Right forelimb (tissue), 1 donor: ENCODE results near the gene PTGDS.

Experiments used
- DNase-seq: peaks from one replicate; pipeline ENCODE4 v3.0.0-alpha.2; 2018

PTGDS gene

DNA sequence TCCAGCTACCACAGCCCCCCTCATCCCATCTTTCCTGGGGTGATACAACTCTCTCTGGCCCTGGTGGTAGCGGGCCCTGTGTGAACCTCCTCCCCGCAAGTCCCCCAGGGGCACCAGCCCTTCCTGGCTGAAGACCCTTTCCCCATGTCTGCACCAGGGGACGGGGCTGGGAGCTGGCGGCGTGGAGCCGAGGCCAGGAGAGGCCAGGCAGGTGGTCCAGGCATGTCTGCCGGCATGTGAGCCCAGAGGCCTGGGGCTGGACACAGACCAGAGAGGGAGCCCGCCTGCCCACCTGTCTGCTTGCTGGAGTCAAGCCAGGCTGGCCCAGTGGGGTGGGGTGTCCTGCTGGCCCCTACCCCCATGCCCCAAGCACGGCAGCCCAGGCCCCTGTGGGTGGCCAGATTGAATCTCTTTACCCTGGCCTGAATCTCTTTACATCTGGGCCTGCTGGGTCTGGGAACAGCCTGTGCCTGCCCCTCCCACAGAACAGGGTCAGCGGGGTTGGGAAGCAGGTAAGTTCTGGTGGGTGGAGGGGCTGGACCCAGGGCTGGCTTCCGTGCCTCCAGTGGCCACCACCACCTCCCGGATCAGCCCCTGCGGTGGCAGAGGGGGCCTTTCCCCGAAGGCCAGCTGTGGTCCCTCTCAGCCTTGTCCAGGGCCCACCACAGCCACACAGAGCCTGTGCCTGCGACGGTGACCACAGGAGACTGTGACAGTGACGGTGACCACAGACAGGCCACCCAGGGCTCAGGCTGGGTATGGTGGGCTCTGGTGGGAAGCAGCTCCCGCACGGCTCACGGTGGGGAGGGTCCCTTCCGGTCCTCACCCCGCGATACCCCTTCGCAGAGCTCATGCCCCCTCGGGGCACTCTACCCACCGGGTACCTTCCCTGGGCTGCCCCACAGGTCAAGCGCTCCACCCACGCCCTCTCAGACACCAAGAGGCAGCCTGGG, 18.1 kb upstream of the PTGDS start:
- no peak for DNase-seq

DNA sequence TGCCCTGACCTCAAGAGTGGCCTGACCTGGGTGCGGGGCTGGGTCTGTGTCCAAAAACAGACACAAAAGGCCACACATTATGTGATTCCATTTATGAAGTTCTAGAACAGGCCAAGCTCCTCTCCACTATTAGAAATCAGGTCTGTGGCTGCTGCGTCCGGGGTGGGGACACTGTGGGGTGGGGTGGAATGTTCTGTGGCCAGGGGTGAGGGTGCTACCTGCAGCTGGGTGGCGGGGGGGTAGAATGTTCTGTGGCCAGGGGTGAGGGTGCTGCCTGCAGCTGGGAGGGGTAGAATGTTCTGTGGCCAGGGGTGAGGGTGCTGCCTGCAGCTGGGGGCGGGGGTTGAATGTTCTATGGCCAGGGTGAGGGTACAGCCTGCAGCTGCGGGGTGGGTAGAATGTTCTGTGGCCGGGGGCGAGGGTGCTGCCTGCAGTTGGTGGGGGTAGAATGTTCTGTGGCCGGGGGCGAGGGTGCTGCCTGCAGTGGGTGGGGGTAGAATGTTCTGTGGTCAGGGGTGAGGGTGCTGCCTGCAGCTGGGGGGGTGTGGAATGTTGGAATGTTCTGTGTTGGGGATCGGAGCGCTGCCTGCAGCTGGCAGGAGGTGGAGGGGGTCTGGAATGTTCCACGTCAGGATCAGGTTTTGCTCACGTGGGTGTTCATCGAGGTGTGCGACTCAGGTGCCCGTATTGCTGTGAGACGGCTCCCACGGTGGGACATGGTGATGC, 16.9 kb upstream of the PTGDS start:
- no peak for DNase-seq

DNA sequence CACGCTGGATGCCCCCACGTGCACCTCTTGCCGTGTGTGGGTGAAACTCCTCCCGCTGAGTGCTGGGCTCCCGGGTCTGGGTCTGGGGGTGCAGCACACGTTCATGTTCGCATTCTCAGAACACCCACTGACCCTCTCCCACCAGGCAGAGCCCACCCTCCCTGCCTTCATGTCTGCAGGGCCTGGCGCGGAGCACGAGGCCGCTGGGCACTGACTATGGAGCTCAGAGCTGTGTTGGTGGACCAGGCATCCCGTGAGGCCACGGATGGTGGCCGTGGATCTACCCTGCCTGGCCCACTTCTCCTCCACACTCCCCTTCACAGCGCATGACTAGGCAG, 16.4 kb upstream of the PTGDS start:
- no peak for DNase-seq

DNA sequence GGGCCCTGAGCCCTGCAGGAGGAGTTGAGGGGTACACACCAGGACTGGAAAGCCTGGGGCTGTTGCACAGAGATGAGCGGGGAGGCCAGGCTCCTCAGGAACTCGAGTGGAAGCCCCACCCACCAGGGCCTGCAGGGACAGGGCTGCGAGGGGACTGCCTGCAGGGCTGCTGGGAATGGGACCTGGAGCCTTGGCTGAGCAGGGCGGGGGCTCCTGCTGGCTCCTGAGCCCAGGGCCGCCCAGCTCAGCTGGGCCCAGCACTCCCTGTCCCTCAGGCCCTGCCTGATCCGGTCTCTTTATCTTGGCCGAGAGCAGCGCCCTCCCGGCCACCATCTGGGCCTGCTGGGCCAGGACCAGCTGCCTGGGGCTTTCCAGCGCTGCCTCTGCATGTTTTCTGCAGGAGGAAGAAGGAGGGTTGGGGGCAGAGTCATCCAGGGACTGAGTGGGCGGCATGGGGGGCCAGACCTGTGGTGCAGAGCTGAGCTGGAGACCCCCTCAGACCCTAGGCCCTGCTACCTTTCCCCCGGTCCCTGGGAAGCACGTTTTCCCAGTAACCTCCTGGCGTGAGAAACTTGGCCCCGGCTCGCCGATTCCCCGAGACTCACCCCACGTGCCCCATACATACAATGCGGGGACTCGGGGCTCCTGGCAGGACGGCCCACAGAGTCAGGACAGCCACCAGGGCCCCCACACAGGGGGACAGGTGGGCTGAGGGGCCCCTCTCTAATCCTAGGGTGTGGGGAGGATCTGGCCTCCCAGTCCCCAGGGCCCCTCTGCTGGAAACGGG, 15.8 kb upstream of the PTGDS start:
- DNase-seq = no peak

DNA sequence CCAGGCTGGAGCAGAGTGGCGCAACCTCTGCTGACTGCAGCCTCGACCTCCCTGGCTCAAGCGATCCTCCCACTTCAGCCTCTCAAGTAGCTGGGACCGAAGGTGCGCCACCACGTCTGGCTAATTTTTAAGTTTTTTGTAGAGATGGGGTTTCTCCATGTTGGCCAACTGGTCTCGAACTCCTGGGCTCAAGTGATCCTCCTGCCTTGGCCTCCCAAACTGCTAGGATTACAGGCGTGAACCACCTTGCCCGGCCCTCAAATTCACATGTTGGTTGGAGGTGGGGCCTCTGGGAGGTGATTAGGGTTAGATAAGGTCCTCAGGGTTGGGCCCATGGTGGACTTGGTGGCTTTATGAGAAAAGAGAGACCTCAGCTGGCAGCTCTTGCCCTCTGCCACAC, 15.1 kb upstream of the PTGDS start:
- no peak for DNase-seq

DNA sequence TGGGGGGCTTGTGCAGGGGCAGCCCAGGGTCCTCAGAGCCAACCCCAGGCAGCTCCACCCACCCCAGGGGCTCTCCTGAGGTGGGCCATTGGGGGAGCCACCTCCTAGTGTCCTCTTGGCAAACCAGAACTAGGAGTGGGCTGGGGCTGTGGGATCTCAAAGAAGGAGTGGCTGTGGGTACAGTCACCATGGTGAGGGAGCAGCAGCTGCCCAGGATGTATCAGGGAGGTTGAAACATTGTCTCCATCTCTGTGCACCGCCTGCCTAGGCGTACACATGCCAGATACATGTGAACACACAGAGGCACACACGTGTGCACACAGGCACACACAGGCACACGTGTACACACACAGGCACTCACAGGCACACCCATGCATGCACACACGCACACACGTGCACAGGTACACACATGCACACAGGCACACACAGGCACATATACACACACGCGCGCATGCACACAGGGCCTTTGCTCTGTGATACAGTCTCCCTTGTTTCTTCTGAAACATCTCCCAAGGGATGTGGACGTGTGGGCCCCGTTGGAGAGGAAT, 14.5 kb upstream of the PTGDS start:
- no peak for DNase-seq

DNA sequence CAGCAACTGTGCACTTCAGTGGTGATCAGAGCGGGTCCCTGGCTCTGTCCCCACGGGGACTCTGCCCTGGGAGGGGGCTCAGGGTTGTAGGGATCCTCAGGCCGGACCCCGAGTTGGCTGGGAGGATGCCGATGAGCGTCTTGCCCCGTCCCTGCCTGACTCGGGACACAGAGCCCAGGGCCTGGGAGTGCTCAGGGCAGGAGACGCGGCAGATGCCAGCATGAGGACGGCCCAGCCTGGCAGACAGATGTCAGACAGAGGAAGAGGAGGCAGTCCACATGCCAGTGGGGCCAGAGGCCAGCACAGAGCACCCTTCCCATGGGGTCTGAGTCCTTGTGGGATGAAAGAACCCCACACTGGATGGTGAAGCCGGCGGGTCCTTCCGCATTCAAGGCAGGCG, 14.0 kb upstream of the PTGDS start:
- DNase-seq = no peak

DNA sequence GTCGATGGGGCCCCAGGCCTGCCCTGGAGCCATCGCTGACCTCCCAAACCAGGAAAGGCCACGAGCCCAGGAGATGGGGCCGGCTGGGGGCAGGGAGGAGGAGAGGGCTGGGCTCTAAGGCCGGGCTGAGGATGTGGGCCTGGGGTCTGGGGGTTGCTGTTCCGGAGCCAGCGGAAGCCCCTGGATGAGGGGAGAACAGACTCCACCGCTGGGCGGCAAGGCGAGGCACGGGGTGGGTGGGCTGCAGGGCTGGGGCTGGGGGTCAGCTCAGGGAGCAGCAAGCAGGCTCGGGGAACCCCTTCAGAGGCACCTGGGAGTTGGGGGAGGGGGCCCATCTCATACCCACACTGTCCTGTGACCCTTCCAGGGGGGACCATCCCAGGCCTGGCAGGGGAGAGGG, 13.6 kb upstream of the PTGDS start:
- no peak for DNase-seq

DNA sequence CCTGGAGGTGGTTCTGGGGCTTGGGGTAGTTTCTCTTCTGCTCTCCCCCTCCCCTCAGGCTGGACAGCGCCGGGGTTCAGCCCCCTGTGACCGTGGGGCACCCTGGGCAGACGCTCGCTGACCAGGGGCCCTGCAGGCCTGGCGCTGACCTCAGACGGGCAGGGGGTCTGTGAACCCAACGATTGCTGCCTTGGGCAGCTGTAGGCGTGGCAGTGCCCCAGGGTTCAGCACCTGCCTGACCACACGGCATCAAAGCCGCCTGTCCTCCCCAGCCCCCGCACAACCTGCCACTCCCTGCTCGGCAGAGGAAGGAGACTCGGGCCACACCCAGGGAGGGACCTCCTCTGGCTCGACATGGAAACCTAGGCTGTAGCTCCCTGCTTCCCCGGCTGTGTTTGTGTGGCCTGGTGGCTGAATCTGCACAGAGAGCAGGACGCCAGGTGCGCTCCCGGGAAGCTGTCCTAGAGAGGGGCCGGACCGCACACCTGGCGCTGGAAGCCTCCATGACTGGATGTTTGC, 13.1 kb upstream of the PTGDS start:
- DNase-seq = no peak

DNA sequence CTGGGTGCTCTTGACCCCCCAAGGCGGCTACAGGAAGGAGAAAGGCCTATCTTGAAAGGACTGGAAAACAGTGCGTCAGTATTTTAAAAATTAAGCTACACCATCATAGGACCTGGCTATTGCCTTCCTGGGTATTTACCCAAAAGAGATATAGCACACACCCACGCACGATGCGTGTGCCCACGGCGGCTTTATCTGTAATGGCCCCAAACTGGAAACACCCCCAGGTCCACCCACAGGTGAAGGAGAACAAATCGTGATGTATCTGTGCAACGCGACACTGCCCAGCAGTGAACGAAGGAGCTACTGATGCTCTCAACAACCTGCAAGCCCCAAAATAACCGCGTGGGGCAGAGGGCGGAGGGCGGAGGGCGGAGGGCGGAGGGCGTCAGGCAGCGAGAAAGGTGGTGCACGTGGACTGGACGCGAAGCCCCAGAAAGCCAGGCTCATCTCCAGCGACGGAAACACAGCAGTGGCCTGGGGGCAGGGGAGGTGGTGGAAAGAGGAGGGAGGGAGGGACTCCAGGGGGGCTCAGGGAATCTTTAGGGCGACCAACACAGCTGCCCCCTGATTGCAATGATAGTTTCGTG, 12.4 kb upstream of the PTGDS start:
- no peak for DNase-seq

DNA sequence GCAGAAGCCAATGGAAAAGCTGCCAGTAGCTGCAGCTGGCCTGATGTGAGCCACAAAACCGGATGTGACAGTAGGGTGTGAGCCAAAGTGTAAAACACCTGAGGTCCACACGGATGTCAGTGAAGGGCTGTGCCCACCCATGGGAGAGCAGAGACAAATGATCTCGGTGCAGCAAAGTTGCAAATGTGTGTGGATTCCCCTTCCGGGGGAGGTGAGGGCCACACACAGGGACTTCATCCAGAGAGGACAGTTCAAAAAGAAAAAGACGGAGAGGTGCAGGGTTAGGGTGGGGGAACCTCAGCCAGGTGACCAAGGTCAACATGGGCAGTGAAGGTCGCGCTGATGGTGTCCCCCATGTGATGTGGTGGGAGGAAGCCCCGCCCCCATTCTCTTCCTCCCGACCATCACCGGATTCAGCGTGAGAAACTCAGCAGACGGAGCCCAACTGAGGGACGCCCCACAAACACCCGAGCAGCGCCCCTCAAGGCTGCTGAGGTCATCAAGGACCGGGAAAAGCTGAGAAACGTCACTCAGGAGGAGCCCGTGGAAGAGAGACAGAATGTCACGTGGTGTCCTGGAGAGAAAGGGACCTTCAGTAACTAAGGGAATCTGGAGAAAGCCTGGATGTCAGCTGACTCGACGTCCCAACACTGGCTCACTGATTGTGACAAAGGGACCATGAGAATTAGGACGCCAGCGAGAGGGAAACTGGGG, 11.4 kb upstream of the PTGDS start:
- no peak for DNase-seq

DNA sequence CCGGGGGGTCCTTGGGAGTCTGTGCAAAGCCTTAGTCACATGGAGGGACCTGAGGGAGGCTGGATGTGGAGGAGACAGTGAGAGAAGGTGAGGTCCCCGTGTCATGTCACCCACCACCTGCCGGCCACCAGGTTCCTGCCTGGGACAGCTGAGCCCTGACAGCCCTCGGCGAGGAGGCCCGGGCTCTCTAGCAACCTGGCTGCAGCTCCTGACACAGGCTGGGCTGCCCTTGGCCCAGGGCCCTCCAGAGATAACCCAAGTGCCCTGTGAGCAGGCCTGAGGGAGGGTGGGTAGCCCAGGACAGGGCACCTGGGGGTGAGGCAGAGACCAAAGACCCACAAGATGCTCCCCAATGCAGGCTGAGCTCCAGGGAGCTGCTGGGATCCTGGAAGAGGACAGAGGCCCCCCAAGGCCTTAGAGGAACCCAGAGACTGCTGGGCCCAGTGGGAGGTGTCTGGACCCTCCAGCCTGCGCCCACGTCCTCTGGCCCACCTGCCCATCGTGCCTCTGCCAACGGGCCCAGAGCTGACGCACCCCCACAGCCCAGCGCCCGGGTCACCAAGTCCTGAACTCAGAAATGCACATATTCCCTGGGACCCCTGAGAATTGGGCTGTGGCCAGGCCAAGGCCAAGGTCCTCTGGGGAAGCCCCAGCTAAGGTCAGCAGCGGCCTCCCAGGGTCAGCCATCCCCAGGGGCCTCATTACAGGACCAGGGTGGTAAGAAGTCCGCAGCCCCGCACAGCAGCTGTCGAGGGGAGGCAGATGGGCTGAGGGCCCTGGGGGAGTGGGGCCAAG, 8.8 kb upstream of the PTGDS start:
- DNase-seq = no peak

DNA sequence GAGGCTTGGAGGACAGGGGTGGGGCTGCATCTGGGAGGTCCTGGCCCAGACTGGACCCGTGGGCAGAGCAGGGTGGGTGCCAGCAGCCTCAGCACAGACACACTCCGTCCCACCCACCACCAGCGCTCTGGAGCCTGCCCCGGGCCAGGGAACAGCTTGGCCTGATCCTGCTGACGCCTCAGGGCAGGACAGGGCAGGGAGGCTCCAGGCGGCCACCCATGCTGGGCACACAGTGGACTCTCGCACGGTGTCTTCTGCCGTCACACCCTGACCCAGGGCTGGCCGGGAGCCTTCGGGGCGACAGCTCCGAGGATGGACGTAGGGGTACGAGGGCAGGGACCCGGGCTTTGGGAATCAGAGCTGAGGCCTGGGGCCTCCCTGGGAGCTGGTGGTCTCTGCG, 8.2 kb upstream of the PTGDS start:
- no peak for DNase-seq

DNA sequence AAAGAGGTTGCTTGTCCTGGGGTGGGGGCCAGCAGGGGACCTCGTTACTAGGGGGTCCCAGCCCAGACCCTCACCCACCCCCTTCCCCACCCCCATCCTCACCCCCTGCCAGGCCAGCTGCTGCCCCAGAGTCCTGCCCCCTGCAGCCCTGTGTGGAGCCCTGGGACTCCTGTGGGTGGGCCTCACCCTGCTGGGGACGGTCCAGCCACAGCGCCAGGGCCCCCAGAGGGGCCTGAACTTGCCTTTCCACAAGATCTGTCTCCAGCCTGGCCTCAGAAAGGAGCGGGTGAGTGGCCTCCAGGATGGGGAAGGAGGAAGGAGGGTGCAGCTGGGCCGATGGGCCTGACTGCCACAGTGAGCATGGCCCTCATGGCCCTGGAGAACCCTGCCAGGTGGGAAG, 7.5 kb upstream of the PTGDS start:
- DNase-seq = no peak

DNA sequence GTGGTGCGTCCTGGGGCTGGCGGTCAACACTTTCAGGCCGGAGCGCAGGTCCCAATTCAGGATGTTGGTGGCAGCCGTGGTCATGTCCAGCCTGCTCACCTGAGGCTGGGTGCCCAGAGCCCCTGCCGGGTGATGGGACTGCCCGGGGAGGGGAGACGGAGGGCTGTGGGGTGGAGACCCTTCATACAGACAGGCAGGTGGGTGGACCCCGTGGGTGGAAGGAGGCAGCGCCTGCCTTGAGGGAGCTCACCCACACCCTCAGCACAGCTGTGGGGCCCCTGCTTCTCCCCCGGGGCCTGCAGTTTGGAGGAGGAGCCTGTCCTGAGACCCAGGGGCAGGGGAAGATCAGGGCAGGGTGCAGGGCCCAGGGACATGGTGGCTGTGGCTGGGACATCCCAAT, 6.9 kb upstream of the PTGDS start:
- DNase-seq = no peak

DNA sequence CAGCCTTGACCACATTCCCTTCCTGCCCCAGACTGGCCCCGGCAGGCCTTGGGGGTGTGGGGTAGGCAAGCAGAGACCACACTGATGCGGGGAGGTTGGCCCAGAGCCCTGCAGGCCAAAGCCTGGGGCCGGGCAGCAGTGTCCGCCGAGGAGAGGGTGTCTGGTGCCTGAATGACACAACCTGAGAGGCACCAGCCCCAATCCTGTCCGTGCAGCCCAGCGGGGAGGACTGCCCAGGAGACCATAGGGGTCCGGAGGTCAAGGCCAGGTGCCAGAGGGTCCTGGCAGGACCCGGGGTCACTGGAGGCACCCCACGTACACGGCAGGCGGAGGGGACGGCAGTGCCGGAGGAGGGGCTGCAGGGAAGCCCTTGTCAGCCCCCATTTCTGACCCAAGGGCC, 5.6 kb upstream of the PTGDS start:
- no peak for DNase-seq

DNA sequence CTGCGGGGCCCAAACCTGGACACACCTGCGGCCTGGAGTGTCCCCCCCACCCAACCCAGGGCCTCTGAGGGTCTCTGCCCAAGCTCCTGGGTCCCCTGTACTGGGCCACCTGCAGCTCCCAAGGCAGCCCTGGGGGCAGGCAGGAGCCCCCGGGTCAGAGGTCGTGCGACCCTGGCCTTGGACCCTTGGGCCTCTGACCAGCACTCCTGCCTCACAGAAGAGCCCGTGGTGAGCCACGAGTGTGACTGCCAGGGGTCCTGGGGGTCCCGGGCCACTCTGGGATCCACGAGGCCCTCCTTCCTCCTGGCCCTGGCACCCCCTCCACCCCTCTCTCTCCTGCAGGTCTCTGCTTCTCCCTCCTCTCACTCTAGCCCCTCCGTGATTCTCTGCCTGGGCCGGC, 5.0 kb upstream of the PTGDS start:
- DNase-seq = no peak

DNA sequence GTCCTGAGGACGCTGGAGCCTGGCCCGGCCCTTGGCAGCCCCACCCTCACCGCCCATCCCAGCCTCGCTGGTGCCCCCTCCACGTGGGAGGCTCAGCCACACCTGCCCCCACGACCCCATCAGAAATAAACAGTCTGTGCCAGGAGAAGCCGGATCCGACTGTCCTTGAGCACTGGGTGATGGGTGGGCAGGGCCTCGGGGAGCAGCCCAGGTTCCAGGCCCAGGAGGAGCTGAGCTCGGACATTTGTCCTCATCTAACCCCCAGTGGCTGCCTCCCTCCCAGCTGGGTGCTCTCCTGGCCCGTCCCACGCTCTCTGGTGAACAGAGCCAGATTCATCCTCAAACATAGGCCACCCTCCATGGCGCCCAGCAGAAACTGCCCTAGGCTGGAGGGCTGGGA, 4.6 kb upstream of the PTGDS start:
- no peak for DNase-seq

DNA sequence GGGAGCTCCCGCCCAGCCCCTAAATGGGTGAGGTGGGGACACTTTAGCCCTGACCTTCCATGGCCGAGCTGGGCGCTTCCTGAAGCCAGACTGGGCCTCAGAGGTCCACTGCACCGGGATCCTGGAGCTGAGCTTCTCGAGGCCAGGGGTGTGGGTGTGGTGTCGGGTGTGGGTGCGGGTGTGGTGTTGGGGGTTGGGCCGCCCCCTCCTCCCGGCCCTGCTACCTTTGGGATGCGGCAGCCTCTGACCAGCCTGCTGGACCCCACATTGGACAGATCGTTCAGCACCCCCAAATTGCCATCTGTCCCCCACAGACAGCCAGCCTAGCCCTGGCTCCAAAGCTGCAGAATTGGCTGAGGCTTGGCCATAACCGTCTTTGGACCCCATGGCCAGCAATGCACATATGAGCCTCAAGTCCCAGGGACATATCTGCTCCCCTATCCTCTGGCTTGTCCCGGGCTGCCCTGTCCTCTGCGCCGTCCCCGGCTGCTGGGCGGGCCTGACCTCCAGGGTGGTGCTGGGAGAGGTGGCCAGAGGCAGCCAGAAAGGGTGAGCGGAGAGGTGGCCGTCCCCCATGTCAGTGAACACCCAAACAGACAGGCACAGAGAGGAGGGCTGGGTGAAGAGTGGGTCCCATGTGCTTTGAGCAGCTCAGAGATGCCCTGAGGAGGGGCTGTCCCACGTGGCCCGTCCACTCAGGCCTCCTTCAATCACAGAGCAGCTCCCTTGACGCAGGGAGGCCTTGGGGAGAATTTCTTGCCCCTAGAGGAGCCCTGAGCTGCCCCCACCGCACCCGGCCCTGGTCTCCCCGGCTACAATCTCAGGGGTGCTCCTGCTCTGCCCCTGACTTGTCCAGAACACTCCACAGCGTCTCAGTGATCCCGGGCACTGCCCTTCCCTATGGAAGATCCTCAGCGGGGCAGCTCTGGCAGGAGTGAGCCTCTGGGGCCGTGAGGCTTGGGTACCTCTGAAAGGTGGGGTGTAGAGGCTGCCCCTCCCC, 3.4 kb upstream of the PTGDS start:
- DNase-seq = no peak
